IMR-90 (cell line): ENCODE results near the gene TMEM43. TPM values are rescaled to one million over a fixed set of nuclear protein-coding genes. Genes with fewer than 3 reads are reported as not detected.

Source experiments
- ELK1 ChIP-seq: fragments of 150-350 bp; IDR thresholded peaks from 2 replicates; pipeline ENCODE4 v1.6.1; 2016; ENCODE audit warnings: low read depth, mild to moderate bottlenecking, low read length, moderate library complexity, borderline replicate concordance
- MAZ ChIP-seq: IDR thresholded peaks from 2 replicates; pipeline ENCODE4 v1.6.1; 2012; ENCODE audit warnings: low read depth, mild to moderate bottlenecking, low read length, improper control_type of control experiment, moderate library complexity, borderline replicate concordance
- polyA plus RNA-seq, 3 experiments: library from polyadenylated mRNA; depleted of rRNA; stranded (reverse); fragments of >200 nt; gene quantifications; 2 replicates each; pipeline ENCODE4 v1.2.3, GENCODE V29; 2012; ENCODE audit warnings: low replicate concordance in 1 of 3
- total RNA-seq: library from RNA; depleted of rRNA; stranded (reverse); fragments of >200 nt; gene quantifications from 2 replicates; pipeline ENCODE4 v1.2.3, GENCODE V29; 2012

TMEM43 gene
- total and polyA plus RNA-seq, 2 of the 4 experiments (the other 2 are of a cell fraction), result 109 to 114 TPM

GRCh38 chr3:14117468-14118399 lies 7.1 kb upstream of the TMEM43 start (continued):
- TF ChIP-seq ELK1 (no peak), MAZ (no peak)
